SK-N-SH treated with all-trans-retinoic acid at 6 μM for 48 hours (cell line): Measurements from ENCODE around the gene ASTN2.

ENCODE experiments used
- ISL1 ChIP-seq: fragments of 250-450 bp; sonication (Bioruptor Pico); IDR thresholded peaks from 2 replicates; pipeline ENCODE4 v2.1.2; 2022; ENCODE audit warnings: mild to moderate bottlenecking, moderate library complexity
- PPARA ChIP-seq: fragments of 250-450 bp; sonication (Bioruptor Pico); IDR thresholded peaks from 2 replicates; pipeline ENCODE4 v1.5.0; 2020; ENCODE audit warnings: mild to moderate bottlenecking, borderline replicate concordance
- TCF4 ChIP-seq: fragments of 250-450 bp; sonication (Bioruptor Pico); IDR thresholded peaks from 2 replicates; pipeline ENCODE4 v1.8.0; 2021; ENCODE audit warnings: mild to moderate bottlenecking, moderate library complexity, borderline replicate concordance
- TOX ChIP-seq: fragments of 250-450 bp; sonication (Bioruptor Pico); IDR thresholded peaks from 2 replicates; pipeline ENCODE4 v1.8.0; 2021; ENCODE audit warnings: mild to moderate bottlenecking, moderate library complexity, borderline replicate concordance
- ZFP3 ChIP-seq: fragments of 250-450 bp; sonication (Bioruptor Pico); IDR thresholded peaks from 2 replicates; pipeline ENCODE4 v1.5.0; 2020; ENCODE audit warnings: mild to moderate bottlenecking, moderate library complexity
- ZFP30 ChIP-seq: fragments of 450-650 bp; formaldehyde crosslinking; IDR thresholded peaks from 2 replicates; pipeline ENCODE4 v1.5.0; 2022; ENCODE audit warnings: mild to moderate bottlenecking, moderate library complexity
- ZNF8 ChIP-seq: fragments of 450-650 bp; formaldehyde crosslinking; IDR thresholded peaks from 2 replicates; pipeline ENCODE4 v1.5.0; 2020; ENCODE audit warnings: mild to moderate bottlenecking, moderate library complexity
- TF ChIP-seq, protein P1 (sequence below): fragments of 250-450 bp; sonication (Bioruptor Pico); IDR thresholded peaks from 2 replicates; pipeline ENCODE4 v1.8.0; 2020; ENCODE audit warnings: mild to moderate bottlenecking, moderate library complexity, borderline replicate concordance
- TF ChIP-seq, protein P2 (sequence below): fragments of 250-450 bp; sonication (Bioruptor Pico); IDR thresholded peaks from 2 replicates; pipeline ENCODE4 v1.8.0; 2021; ENCODE audit warnings: low read depth, mild to moderate bottlenecking, moderate library complexity, borderline replicate concordance

DNA sequence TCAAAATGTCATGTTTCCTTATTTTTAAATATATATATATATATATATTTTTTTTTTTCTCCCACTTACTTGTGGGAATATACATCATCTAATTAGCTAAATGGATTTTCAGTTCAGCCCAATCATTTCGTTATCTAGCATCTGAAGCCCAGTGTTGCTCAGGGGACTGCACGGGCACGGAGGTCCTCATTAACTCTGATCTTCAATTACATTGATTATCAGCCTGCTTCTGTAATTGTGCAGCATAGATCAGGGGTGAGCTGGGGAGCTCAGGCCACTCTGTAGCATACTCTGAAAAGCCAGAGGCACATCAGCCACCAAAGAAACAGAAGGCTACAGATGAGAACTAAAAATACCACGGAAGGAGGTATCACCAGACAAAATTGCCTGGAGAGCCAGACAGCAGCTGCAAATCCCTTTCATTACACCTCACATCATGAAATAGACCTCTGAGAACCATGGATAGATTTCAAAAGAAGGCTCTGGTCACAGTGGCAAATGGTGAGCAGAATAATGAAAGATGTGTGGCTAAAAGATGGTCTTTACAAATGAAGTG lies 401.3 kb downstream of the ASTN2 start:
- TF ChIP-seq, protein P1, sequence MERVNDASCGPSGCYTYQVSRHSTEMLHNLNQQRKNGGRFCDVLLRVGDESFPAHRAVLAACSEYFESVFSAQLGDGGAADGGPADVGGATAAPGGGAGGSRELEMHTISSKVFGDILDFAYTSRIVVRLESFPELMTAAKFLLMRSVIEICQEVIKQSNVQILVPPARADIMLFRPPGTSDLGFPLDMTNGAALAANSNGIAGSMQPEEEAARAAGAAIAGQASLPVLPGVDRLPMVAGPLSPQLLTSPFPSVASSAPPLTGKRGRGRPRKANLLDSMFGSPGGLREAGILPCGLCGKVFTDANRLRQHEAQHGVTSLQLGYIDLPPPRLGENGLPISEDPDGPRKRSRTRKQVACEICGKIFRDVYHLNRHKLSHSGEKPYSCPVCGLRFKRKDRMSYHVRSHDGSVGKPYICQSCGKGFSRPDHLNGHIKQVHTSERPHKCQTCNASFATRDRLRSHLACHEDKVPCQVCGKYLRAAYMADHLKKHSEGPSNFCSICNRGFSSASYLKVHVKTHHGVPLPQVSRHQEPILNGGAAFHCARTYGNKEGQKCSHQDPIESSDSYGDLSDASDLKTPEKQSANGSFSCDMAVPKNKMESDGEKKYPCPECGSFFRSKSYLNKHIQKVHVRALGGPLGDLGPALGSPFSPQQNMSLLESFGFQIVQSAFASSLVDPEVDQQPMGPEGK: no peak
- TF ChIP-seq, protein P2, sequence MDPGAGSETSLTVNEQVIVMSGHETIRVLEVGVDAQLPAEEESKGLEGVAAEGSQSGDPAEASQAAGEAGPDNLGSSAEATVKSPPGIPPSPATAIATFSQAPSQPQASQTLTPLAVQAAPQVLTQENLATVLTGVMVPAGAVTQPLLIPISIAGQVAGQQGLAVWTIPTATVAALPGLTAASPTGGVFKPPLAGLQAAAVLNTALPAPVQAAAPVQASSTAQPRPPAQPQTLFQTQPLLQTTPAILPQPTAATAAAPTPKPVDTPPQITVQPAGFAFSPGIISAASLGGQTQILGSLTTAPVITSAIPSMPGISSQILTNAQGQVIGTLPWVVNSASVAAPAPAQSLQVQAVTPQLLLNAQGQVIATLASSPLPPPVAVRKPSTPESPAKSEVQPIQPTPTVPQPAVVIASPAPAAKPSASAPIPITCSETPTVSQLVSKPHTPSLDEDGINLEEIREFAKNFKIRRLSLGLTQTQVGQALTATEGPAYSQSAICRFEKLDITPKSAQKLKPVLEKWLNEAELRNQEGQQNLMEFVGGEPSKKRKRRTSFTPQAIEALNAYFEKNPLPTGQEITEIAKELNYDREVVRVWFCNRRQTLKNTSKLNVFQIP (CRISPR knock-in tag): no peak
- TF ChIP-seq PPARA (CRISPR knock-in tag) (no peak), ZFP3 (CRISPR knock-in tag) (no peak), ZFP30 (CRISPR knock-in tag) (no peak), TCF4 (CRISPR knock-in tag) (no peak), ZNF8 (CRISPR knock-in tag) (no peak), ISL1 (CRISPR knock-in tag) (no peak), TOX (CRISPR knock-in tag) (no peak)
